Heart right ventricle (tissue), 16 donors: ENCODE data around the gene C1QTNF5. TPM values are rescaled to one million over a fixed set of nuclear protein-coding genes. Genes with fewer than 3 reads are reported as not detected.

ENCODE experiments used
- ATAC-seq, 8 donors: fragments of 200-7000 bp; cut with Tn5 transposase; one replicate each; pipeline ENCODE4 v1.9.1; 2020; ENCODE audit warnings: mild to moderate bottlenecking in 8 of 8, moderate library complexity in 8 of 8, moderate number of reproducible peaks in 1 of 8
- DNase-seq, 2 donors: peaks; one replicate each; pipeline ENCODE4 v3.0.0-alpha.2; 2020
- H3K27ac ChIP-seq, 10 donors: fragments of 200-600 bp; sonication (generic) in 2 of 10; one replicate each; pipeline versions ENCODE4 v1.5.0 to v1.8.0; 2020 to 2022; ENCODE audit warnings: mild to moderate bottlenecking in 3 of 10
- H3K27me3 ChIP-seq, 7 donors: fragments of 200-600 bp; one replicate each; pipeline ENCODE4 v1.8.0; 2021 to 2022; ENCODE audit warnings: mild to moderate bottlenecking in 2 of 7
- H3K36me3 ChIP-seq, 9 donors: fragments of 200-600 bp; sonication (generic) in 1 of 9; one replicate each; pipeline versions ENCODE4 v1.5.0 to v1.8.0; 2020 to 2022; ENCODE audit warnings: mild to moderate bottlenecking in 2 of 9
- H3K4me1 ChIP-seq, 9 donors: fragments of 200-600 bp; sonication (generic) in 1 of 9; one replicate each; pipeline versions ENCODE4 v1.5.0 to v1.8.0; 2020 to 2022; ENCODE audit warnings: mild to moderate bottlenecking in 4 of 9
- H3K4me3 ChIP-seq, 10 donors: fragments of 200-600 bp; sonication (generic) in 2 of 10; one replicate each; pipeline versions ENCODE4 v1.5.0 to v1.8.0; 2020 to 2022; ENCODE audit warnings: mild to moderate bottlenecking in 7 of 10, moderate library complexity in 2 of 10
- H3K9me3 ChIP-seq, 11 donors: fragments of 200-600 bp in 10 of 11; sonication (generic) in 2 of 11; one replicate each; pipeline versions ENCODE4 v1.5.0 to v1.8.0; 2013 to 2022; ENCODE audit warnings: mild to moderate bottlenecking in 2 of 11, control low read depth in 1 of 11, moderate library complexity in 1 of 11
- WGBS, 2 donors: extraction: QIAGEN DNeasy Blood & Tissue Kit; methylation state at CpG; one replicate each; pipeline ENCODE4 v1.1.7; 2013; ENCODE audit warnings: inconsistent platforms in 1 of 2; 5-methylcytosine and 5-hydroxymethylcytosine counted together
- intact Hi-C, 10 donors: fragments of 100-400 bp; cut with DNase I; formaldehyde crosslinking; loops; one replicate each; pipeline versions ENCODE4 v1.11.1 to v1.14.2; 2022
- polyA plus RNA-seq, 2 donors: library from polyadenylated mRNA; stranded (reverse); fragments of 200-250 nt; gene quantifications; one replicate each; pipeline ENCODE4 v1.2.3, GENCODE V29; 2013
- total RNA-seq, 10 donors: library from RNA; stranded (reverse); fragmentation: NEBNext Ultra II Directional in 3 of 10; extraction: Animal tissue kit (Norgen Biotek cat#: 25700) in 3 of 10; gene quantifications; one replicate each; pipeline versions ENCODE4 v1.2.1 to v1.2.4, GENCODE V29; 2021 to 2023
- TF ChIP-seq, protein P1 (sequence below), 9 donors: fragments of 200-600 bp; sonication (generic) in 2 of 9; IDR thresholded peaks; one replicate each; pipeline versions ENCODE4 v1.5.0 to v1.8.0; 2021 to 2022; ENCODE audit warnings: antibody characterized with exemption in 9 of 9, mild to moderate bottlenecking in 5 of 9, moderate library complexity in 1 of 9
- donor health status: Arrhythmogenic right ventricular cardiomyopathy.
- donor health status: ischemic (EF 13 %, LVEDD 7.1; RV severe dilation, severe dysfunction).
- donor health status: healthy with polysubstance abuse.
- donor health status: DM: no; HTN: yes; CAD: no.
- donor health status: DM: no; HTN: no; CAD: no.
- donor health status: ischemic (EF 25% LVEDD 6.9; RV normal size, moderate dysfunction).
- donor health status: ischemic (EF 25% LVEDD 5.7; RV mildly dilated, moderate dysfunction).
- donor health status: healthy.
- donor health status: DM: yes; HTN: yes; CAD: no.
- donor health status: Ischemic cardiomyopathy.
- donor health status: ischemic (EF 35%, LVEDD 5.7; RV mildly dilated, moderate dysfunction).
- donor health status: nonischemic (EF 11% LVEDD 7.7; RV severe dilation, severe dysfunction).
- donor health status: DM: yes; HTN: yes; CAD: no.
- donor health status: PGD.
- donor health status: ischemic (EF 29% LVEDD 5.4; RV normal size, mild dysfunction).
- donor health status: nonischemic (EF 23%, LVEDD 6.1; RV moderate dilation, normal function).

C1QTNF5 gene
- total and polyA plus RNA-seq, 12 donors, result 11.4 to 35.7 (median 21.8) TPM

DNA sequence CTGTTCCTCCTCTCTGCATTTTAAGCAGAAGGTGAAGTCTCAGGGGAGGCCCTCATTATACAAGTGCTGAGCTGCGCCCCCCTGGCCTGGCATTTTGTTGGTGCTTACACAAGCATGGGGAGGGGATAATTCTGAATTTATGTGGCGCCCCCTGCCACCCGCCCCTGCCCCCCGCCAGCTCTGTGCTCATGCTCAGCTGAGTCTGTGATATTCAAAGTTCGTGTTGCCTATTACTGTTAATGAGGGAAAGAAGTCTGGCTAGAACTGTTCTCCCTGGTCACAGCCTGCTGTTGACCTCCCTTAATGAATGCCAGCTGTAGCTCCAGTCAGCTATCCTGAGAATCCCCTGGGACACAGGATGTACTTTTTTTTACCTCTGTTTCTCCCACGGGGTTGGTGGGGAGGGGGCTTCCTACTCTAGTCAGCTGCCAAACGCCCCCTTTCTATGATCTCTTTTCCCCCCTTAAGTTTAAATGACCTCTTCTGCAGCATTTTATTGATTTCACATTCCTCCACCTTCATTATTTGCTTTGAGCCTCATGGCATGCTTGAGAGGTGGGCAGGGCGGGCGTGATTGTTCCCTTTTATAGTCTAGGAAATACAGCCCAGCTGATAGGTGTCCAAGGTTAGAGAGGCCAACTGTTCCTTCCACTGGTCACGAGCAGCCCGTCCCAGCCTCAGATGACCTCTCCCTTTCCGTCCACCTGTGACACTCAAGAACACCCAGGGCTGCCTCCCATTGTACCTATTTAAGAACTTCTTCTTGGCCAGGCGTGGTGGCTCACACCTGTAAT is 28.6 kb upstream of the C1QTNF5 start:
- DNase-seq (no peak), ATAC-seq (peak in 3 of 8 donors; percentile 3 to 37 (median 15))
- H3K9me3 ChIP-seq, result no peaks in the 10 kb centered on the region
- 46 to 61% methylated on average over 13 of the region's 13 CpGs for WGBS, 2 donors
- peaks cover 32 to 100% (median 87%) of the 10 kb centered on the region in 9 donors for H3K4me1 ChIP-seq
- intact Hi-C loops, result no loop called here
- no peaks in the 10 kb centered on the region for H3K36me3 ChIP-seq
- H3K27me3 ChIP-seq, result peaks cover 0 to 23% (median 0%) of the 10 kb centered on the region in 7 donors
- TF ChIP-seq, protein P1, sequence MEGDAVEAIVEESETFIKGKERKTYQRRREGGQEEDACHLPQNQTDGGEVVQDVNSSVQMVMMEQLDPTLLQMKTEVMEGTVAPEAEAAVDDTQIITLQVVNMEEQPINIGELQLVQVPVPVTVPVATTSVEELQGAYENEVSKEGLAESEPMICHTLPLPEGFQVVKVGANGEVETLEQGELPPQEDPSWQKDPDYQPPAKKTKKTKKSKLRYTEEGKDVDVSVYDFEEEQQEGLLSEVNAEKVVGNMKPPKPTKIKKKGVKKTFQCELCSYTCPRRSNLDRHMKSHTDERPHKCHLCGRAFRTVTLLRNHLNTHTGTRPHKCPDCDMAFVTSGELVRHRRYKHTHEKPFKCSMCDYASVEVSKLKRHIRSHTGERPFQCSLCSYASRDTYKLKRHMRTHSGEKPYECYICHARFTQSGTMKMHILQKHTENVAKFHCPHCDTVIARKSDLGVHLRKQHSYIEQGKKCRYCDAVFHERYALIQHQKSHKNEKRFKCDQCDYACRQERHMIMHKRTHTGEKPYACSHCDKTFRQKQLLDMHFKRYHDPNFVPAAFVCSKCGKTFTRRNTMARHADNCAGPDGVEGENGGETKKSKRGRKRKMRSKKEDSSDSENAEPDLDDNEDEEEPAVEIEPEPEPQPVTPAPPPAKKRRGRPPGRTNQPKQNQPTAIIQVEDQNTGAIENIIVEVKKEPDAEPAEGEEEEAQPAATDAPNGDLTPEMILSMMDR (IDR thresholded peaks at IDR 0.05), result no peak
- H3K4me3 ChIP-seq, result peak overlapping the region in 8 of 10 donors; percentile 8 to 32 (median 22)
- H3K27ac ChIP-seq, result peak overlapping the region; percentile 79 to 98 (median 90)

DNA sequence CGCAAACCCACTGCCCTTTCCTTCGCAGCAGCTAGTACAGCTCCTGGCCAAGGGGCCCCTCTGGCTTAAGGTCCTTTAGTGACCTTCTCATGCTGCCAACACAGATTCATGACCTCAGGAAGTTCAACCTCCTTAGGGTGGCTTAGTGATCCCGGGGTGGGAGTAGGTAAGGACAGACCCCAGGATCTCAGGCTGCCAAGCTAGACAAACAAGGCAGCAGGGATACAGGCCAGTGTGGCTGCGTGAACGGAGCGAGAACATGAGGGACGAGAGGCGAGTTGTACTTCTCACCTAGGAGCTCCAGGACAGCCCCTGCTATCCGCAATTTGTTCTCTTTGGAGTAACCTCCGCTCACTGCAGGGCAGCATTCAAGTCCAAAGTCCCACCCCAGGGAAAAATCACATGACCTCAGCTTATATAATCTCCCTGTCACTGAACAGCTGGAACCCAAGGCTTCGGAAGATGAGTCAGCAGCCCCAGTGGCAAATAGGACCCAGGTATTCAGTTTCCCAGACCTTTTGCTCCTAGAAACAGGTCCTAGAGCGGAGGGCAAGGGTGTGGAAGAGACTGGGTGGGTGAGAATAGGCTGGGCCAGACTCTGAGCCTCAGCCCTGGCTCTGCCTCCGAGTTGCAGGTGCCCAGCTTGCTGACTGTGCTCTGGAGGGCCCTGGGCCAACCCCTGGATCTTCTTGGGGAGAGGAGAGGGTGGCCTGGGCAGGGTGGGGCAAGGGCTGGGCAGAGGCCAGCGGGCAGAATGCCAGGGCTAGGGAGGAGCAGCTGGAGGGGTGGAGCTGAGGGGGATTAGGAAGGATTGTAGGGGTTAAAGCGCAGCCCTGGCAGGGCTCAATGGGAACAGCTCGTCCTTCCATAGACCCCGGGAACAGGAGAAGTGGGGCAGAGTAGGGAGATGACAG is 27.7 kb upstream of the C1QTNF5 start:
- ATAC-seq (peak; percentile 11 to 54 (median 38)), DNase-seq (peak; percentile 69 to 83)
- H3K27me3 ChIP-seq, result peaks cover 0 to 31% (median 0%) of the 10 kb centered on the region in 7 donors
- WGBS, 2 donors, result 33 to 40% methylated on average over 17 of the region's 17 CpGs
- TF ChIP-seq, protein P1 (IDR thresholded peaks at IDR 0.05), result no peak
- no peaks in the 10 kb centered on the region for H3K36me3 ChIP-seq
- H3K9me3 ChIP-seq, result no peaks in the 10 kb centered on the region
- peaks cover 33 to 97% (median 81%) of the 10 kb centered on the region in 9 donors for H3K4me1 ChIP-seq
- intact Hi-C loops, result no loop called here
- peak overlapping the region in 8 of 10 donors; percentile 8 to 32 (median 22) for H3K4me3 ChIP-seq
- peak overlapping the region; percentile 79 to 98 (median 90) for H3K27ac ChIP-seq

- DNase-seq, result no peak
- Histone ChIP-seq H3K4me3 (no peak overlapping the region), H3K4me1 (peaks cover 28 to 97% (median 80%) of the 10 kb centered on the region in 9 donors), H3K36me3 (no peaks in the 10 kb centered on the region), H3K27me3 (peaks cover 0 to 38% (median 0%) of the 10 kb centered on the region in 7 donors), H3K9me3 (no peaks in the 10 kb centered on the region), H3K27ac (peak overlapping the region; percentile 79 to 98 (median 90))
- no peak for ATAC-seq
- TF ChIP-seq, protein P1 (IDR thresholded peaks at IDR 0.05), result no peak
- intact Hi-C loops, result no loop called here
- WGBS, 2 donors, result 44 to 48% methylated on average over 9 of the region's 9 CpGs
Observed at GRCh38 chr11:119367661-119368120, 27.0 kb upstream of the C1QTNF5 start.
